ENCODE results near the gene CYTH2. TPM values are rescaled to one million over a fixed set of nuclear protein-coding genes. Genes with fewer than 3 reads are reported as not detected.

Gene CYTH2
- polyA plus RNA-seq (2011; rRNA removed): 40.5 and 65.8 TPM in 2 replicates
- polyA minus RNA-seq (2011; rRNA and poly(A)+ RNA removed): 44.4 and 56.7 TPM in 2 replicates

- TF ChIP-seq CTCF (IDR thresholded peaks at IDR 0.05; ENCODE audit: insufficient read depth, low read depth, low read length): no peak
- Histone ChIP-seq H3K27me3 (ENCODE audit: control insufficient read depth, insufficient read depth, low read length) (no peaks in the 10 kb centered on the region), H3K4me3 (ENCODE audit: low read depth, low read length) (peak within 1 kb of the TSS; percentile 93), H3K36me3 (ENCODE audit: control insufficient read depth, insufficient read depth, low read length) (peaks cover 32% of the 10 kb centered on the region)
- no peak for DNase-seq (ENCODE audit: low read depth)
- CTCF ChIA-PET: interaction anchor here (2.0 to 2.2 kb wide), 2 partner anchors 11 to 20 kb away, joined by 8 to 13 read pairs; no protein-coding TSS in a partner anchor
- POLR2A ChIA-PET: interaction anchor here (0.7 kb wide), 1 partner anchor 27 kb away, joined by 4 read pairs; no protein-coding TSS in a partner anchor
These were observed at the start of gene CYTH2 for GRCh38 chr19:48469289-48469881. Gene CYTH2 (plus strand): TSS chr19:48469369. CDS start chr19:48469508, 139 bp downstream.

- Histone ChIP-seq H3K27me3 (ENCODE audit: control insufficient read depth, insufficient read depth, low read length) (no peaks in the 10 kb centered on the region), H3K36me3 (ENCODE audit: control insufficient read depth, insufficient read depth, low read length) (no peaks in the 10 kb centered on the region; the same call in 1 of the 2 replicates), H3K4me3 (ENCODE audit: low read depth, low read length) (no peak overlapping the region)
- no peak for TF ChIP-seq CTCF (IDR thresholded peaks at IDR 0.05; ENCODE audit: insufficient read depth, low read depth, low read length)
- CTCF ChIA-PET: interaction anchor here (0.7 to 1.4 kb wide), 2 partner anchors 11 to 30 kb away, joined by 3 to 4 read pairs; partner anchors contain the start of gene KDELR1
- DNase-seq (ENCODE audit: low read depth): no peak
- POLR2A ChIA-PET: no interaction called here
These were observed 47.6 kb upstream of the CYTH2 start for GRCh38 chr19:48421548-48421947.

GRCh38 chr19:48424694-48425219 is 44.4 kb upstream of the CYTH2 start:
- peak; percentile 15 for DNase-seq (ENCODE audit: low read depth)
- H3K4me3 ChIP-seq (ENCODE audit: low read depth, low read length): no peak overlapping the region
- no peaks in the 10 kb centered on the region; the same call in 1 of the 2 replicates for H3K36me3 ChIP-seq (ENCODE audit: control insufficient read depth, insufficient read depth, low read length)
- H3K27me3 ChIP-seq (ENCODE audit: control insufficient read depth, insufficient read depth, low read length): no peaks in the 10 kb centered on the region
- POLR2A ChIA-PET: no interaction called here
- no peak for TF ChIP-seq CTCF (IDR thresholded peaks at IDR 0.05; ENCODE audit: insufficient read depth, low read depth, low read length)
- CTCF ChIA-PET: no interaction called here

GRCh38 chr19:48428670-48429069 is 40.5 kb upstream of the CYTH2 start:
- Histone ChIP-seq H3K27me3 (ENCODE audit: control insufficient read depth, insufficient read depth, low read length) (no peaks in the 10 kb centered on the region), H3K4me3 (ENCODE audit: low read depth, low read length) (no peak overlapping the region), H3K36me3 (ENCODE audit: control insufficient read depth, insufficient read depth, low read length) (no peaks in the 10 kb centered on the region)
- ChIA-PET CTCF (no interaction called here), POLR2A (no interaction called here)
- TF ChIP-seq CTCF (IDR thresholded peaks at IDR 0.05; ENCODE audit: insufficient read depth, low read depth, low read length): no peak
- no peak for DNase-seq (ENCODE audit: low read depth)

- no peak for DNase-seq (ENCODE audit: low read depth)
- POLR2A ChIA-PET: interaction anchor here (0.6 kb wide), 1 partner anchor 111 kb away, joined by 3 read pairs; a partner anchor contains a TSS
These were observed 35.8 kb upstream of the CYTH2 start for GRCh38 chr19:48433337-48433736.

More at GRCh38 chr19:48433337-48433736, 35.8 kb upstream of the CYTH2 start:
- CTCF ChIA-PET: interaction anchor here (0.9 to 2.4 kb wide), 3 partner anchors 12 to 124 kb away, joined by 4 to 8 read pairs (median 4); partner anchors contain the start of gene KDELR1
- no peak overlapping the region for H3K4me3 ChIP-seq (ENCODE audit: low read depth, low read length)
- TF ChIP-seq CTCF (IDR thresholded peaks at IDR 0.05; ENCODE audit: insufficient read depth, low read depth, low read length): no peak
- no peaks in the 10 kb centered on the region for H3K27me3 ChIP-seq (ENCODE audit: control insufficient read depth, insufficient read depth, low read length)
- H3K36me3 ChIP-seq (ENCODE audit: control insufficient read depth, insufficient read depth, low read length): no peaks in the 10 kb centered on the region
